ENCODE data around the gene SGCG.

Gene SGCG

GRCh38 chr13:23359882-23360281, 179.1 kb downstream of the SGCG start:
- Histone ChIP-seq H3K9me3 (ENCODE audit: control insufficient read depth, insufficient read depth, low read length) (no peaks in the 10 kb centered on the region), H3K36me3 (ENCODE audit: control insufficient read depth, insufficient read depth, low read length) (peaks cover 71% of the 10 kb centered on the region), H3K4me1 (ENCODE audit: control insufficient read depth, insufficient read depth, low read length) (no peaks in the 10 kb centered on the region)

GRCh38 chr13:23365652-23366051, 184.9 kb downstream of the SGCG start:
- Histone ChIP-seq H3K4me3 (ENCODE audit: low read depth, low read length) (no peak overlapping the region), H3K36me3 (ENCODE audit: control insufficient read depth, insufficient read depth, low read length) (peaks cover 76% of the 10 kb centered on the region)

More at GRCh38 chr13:23359882-23360281, 179.1 kb downstream of the SGCG start:
- no peak overlapping the region for H3K27ac ChIP-seq (ENCODE audit: low read depth, low read length)
- no peak overlapping the region for H3K9ac ChIP-seq (ENCODE audit: low read depth, low read length)
- no peaks in the 10 kb centered on the region for H3K27me3 ChIP-seq (ENCODE audit: control insufficient read depth, insufficient read depth, low read length)
- no peak overlapping the region for H3K4me3 ChIP-seq (ENCODE audit: low read depth, low read length)

GRCh38 chr13:23367907-23368306, 187.1 kb downstream of the SGCG start:
- H3K27me3 ChIP-seq (ENCODE audit: control insufficient read depth, insufficient read depth, low read length) = no peaks in the 10 kb centered on the region
- no peaks in the 10 kb centered on the region for H3K4me1 ChIP-seq (ENCODE audit: control insufficient read depth, insufficient read depth, low read length)
- no peaks in the 10 kb centered on the region for H3K9me3 ChIP-seq (ENCODE audit: control insufficient read depth, insufficient read depth, low read length)
- no peak overlapping the region for H3K9ac ChIP-seq (ENCODE audit: low read depth, low read length)
- no peak overlapping the region for H3K4me3 ChIP-seq (ENCODE audit: low read depth, low read length)
- peaks cover 88% of the 10 kb centered on the region for H3K36me3 ChIP-seq (ENCODE audit: control insufficient read depth, insufficient read depth, low read length)
- H3K27ac ChIP-seq (ENCODE audit: low read depth, low read length) = no peak overlapping the region

More at GRCh38 chr13:23365652-23366051, 184.9 kb downstream of the SGCG start:
- Histone ChIP-seq H3K27ac (ENCODE audit: low read depth, low read length) (no peak overlapping the region), H3K27me3 (ENCODE audit: control insufficient read depth, insufficient read depth, low read length) (no peaks in the 10 kb centered on the region), H3K9ac (ENCODE audit: low read depth, low read length) (no peak overlapping the region), H3K4me1 (ENCODE audit: control insufficient read depth, insufficient read depth, low read length) (no peaks in the 10 kb centered on the region), H3K9me3 (ENCODE audit: control insufficient read depth, insufficient read depth, low read length) (no peaks in the 10 kb centered on the region)

GRCh38 chr13:23372264-23372906, 191.6 kb downstream of the SGCG start:
- peaks cover 6% of the 10 kb centered on the region; the same call in 1 of the 2 replicates for H3K4me1 ChIP-seq (ENCODE audit: control insufficient read depth, insufficient read depth, low read length)
- H3K27me3 ChIP-seq (ENCODE audit: control insufficient read depth, insufficient read depth, low read length) = no peaks in the 10 kb centered on the region
- no peak overlapping the region for H3K9ac ChIP-seq (ENCODE audit: low read depth, low read length)
- H3K9me3 ChIP-seq (ENCODE audit: control insufficient read depth, insufficient read depth, low read length) = no peaks in the 10 kb centered on the region
- H3K27ac ChIP-seq (ENCODE audit: low read depth, low read length) = no peak overlapping the region
- no peak overlapping the region; the same call in 1 of the 2 replicates for H3K4me3 ChIP-seq (ENCODE audit: low read depth, low read length)
- H3K36me3 ChIP-seq (ENCODE audit: control insufficient read depth, insufficient read depth, low read length) = peaks cover 53% of the 10 kb centered on the region

Measured in HUES48 (cell line).